ENCODE data around the gene CRMP1.

CRMP1 gene

DNA sequence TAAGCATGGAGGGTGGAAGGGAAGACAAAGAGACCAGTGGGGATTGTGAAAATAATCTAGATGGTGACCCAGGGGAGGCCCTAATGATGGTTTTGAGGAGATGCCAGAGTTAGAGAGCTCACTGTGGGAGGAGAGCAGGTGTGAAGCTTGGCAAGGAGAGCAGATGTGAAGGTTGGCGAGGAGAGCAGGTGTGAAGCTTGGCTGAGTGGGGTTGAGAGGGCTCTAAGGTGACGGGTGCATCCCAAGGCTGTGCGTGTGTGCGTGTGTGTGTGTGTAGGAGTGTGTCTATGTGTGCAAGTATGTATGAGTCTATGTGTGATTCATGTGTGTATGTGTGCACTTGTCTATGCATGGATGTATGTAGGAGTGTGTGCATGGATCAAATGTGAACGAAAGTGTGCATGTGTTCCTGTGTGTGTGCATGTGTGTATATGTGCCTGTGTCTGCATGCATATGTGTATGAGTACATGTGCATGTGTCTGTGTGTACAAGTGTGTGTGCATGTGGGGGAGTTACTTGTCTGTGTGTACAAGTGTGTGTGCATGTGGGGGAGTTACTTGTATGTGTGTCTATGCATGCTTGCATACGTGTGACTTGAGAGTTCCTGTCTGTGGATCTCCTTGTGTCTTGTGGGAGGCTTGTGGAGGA lies 109.9 kb downstream of the CRMP1 start:
- TF ChIP-seq, protein P1, sequence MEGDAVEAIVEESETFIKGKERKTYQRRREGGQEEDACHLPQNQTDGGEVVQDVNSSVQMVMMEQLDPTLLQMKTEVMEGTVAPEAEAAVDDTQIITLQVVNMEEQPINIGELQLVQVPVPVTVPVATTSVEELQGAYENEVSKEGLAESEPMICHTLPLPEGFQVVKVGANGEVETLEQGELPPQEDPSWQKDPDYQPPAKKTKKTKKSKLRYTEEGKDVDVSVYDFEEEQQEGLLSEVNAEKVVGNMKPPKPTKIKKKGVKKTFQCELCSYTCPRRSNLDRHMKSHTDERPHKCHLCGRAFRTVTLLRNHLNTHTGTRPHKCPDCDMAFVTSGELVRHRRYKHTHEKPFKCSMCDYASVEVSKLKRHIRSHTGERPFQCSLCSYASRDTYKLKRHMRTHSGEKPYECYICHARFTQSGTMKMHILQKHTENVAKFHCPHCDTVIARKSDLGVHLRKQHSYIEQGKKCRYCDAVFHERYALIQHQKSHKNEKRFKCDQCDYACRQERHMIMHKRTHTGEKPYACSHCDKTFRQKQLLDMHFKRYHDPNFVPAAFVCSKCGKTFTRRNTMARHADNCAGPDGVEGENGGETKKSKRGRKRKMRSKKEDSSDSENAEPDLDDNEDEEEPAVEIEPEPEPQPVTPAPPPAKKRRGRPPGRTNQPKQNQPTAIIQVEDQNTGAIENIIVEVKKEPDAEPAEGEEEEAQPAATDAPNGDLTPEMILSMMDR (IDR thresholded peaks at IDR 0.05; ENCODE audit: insufficient read depth, missing control alignments): no peak
- no peak for DNase-seq (ENCODE audit: insufficient read length, low spot score)
- FAIRE-seq: no peak

DNA sequence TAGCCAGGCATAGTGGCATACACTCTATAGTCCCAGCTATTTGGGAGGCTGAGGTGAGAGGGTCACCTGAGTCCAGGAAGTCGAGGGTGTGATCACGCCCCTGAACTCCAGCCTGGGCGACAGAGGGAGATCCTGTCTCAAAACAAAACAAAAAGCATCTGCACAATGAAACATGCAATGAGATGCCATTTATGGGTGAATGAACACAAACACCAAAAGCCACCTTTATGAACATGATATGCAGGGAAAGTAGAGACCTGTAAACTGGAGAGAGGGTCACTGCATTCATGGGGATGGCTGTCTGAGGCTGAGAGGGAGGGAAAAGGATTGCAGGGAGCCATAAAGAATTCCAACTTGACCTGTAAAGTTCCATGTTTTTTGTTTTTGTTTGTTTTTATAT lies 111.2 kb downstream of the CRMP1 start:
- TF ChIP-seq, protein P1 (IDR thresholded peaks at IDR 0.05; ENCODE audit: insufficient read depth, missing control alignments): no peak
- DNase-seq (ENCODE audit: insufficient read length, low spot score) (no peak), FAIRE-seq (no peak)

DNA sequence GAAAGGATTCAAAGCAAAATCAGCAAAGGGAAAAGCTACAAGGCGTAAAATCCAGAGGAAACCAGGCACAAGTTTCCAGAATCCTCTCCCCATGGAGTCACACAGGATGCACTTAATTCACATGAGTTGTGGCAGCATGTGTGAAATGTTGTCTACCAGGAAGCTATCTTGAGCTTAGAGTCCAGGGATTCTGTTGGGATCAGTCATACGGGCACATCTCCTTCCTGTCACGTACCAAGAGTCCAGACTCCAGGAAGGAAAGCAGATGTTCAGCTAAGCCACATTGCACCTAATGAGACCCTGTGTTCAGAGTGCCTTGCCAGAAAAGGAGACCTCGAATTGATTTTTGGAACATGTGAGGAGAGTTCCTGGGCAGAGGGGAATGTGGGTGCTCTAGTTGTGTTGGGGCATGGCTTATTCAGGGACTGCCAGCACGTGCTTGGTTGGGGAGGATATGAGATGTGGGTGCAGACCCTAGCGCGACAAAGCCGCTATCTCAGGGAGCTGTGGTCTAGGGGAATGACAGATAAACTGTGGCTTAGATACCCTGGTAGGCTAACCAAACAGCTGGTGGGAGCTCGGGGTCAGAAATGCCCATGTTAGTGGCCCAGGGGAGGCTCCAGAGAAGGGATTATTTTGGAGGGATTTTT lies 111.9 kb downstream of the CRMP1 start:
- TF ChIP-seq, protein P1 (IDR thresholded peaks at IDR 0.05; ENCODE audit: insufficient read depth, missing control alignments): no peak
- DNase-seq (ENCODE audit: insufficient read length, low spot score): no peak
- no peak for FAIRE-seq

DNA sequence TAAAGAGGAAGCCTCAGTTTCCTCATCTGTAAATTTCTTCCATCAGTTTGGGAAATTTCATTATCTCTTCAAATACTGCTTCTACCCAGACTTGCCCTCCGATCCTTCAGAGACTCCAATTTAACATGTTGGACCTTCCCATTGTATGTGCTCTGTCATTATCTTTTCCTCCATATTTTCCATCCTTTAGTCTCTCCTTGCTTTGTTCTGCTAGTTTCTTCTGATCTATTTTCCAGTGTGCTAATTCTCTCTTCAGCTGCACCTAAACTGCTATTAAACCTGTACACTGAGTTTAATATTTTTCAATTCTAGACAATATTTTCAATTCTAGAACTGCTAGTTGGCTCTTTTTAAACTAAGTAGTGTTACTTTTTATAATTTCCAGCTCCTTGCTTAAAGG lies 116.4 kb downstream of the CRMP1 start:
- FAIRE-seq (no peak), DNase-seq (ENCODE audit: insufficient read length, low spot score) (no peak)
- TF ChIP-seq, protein P1 (IDR thresholded peaks at IDR 0.05; ENCODE audit: insufficient read depth, missing control alignments): no peak

DNA sequence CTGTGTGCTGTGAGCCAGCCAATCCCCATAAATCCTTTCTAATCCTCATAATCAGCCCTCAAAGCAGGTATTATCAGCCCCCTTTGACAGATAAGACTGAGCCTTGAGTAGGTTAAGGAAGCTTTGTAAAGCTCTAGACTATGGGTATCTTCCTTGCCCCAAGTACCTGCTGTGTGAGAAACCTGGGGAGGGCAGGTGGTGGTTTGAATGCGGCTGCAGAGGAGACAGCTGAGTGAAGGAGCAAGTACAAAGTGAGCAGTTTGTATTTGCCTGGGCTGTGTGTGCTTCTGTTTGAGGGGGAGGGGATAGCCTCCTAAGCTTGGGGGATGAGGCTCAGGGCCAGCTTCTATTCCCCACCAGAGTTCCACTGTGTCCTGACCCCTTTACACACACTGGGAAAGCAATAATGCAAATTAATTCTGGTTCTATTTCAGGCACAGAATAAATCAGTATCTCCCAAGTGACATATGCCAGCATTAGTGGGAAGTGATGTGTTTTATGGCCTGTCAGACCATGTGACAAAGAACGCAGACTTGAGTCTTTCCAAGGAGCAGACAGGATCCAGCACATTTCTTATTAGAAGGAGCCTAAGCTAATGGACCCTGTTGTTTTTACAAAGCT lies 118.4 kb downstream of the CRMP1 start:
- TF ChIP-seq, protein P1 (IDR thresholded peaks at IDR 0.05; ENCODE audit: insufficient read depth, missing control alignments): no peak
- FAIRE-seq: no peak
- no peak for DNase-seq (ENCODE audit: insufficient read length, low spot score)

DNA sequence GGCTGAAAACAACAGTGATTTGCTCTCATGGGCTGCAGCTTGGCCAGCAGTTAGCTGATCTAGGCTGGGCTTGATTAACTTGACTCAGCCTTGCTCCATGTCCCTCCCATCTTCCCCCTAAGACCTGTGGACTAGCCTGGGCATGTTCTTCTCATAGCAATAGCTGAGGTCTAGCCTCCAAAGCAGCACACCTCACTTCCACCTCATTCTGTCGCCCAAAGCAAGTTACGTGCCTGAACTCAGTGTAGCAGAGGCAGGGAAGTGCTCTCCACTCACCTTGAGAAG lies 119.7 kb downstream of the CRMP1 start:
- DNase-seq (ENCODE audit: insufficient read length, low spot score) (no peak), FAIRE-seq (no peak)
- TF ChIP-seq, protein P1 (IDR thresholded peaks at IDR 0.05; ENCODE audit: insufficient read depth, missing control alignments): no peak

Measured in D721Med (cell line).